Transverse colon (tissue), 4 donors: ENCODE measurements around the gene AATK.

ENCODE experiments used
- EP300 ChIP-seq: sonication (generic); formaldehyde crosslinking; IDR thresholded peaks from one replicate; pipeline ENCODE4 v1.6.1; 2017; ENCODE audit warnings: antibody characterized with exemption, low read depth
- POLR2A ChIP-seq: fragments of 450-650 bp; IDR thresholded peaks from one replicate; pipeline ENCODE4 v1.6.1; 2016; ENCODE audit warnings: antibody characterized with exemption, mild to moderate bottlenecking, moderate library complexity
- POLR2AphosphoS5 ChIP-seq, 3 donors: sonication (generic); formaldehyde crosslinking; IDR thresholded peaks; one replicate each; pipeline ENCODE4 v1.6.1; 2016; ENCODE audit warnings: antibody characterized with exemption in 3 of 3
- TF ChIP-seq, protein P1 (sequence below), 5 experiments: fragments of 200-600 bp in 3 of 5; fragments of 450-650 bp in 2 of 5; sonication (generic) in 3 of 5; IDR thresholded peaks; 1 replicate in 2 of 5; 2 replicates in 3 of 5; pipeline ENCODE4 v1.5.1; 2016 to 2017; ENCODE audit warnings: antibody characterized with exemption in 5 of 5, inconsistent platforms in 3 of 5, mild to moderate bottlenecking in 2 of 5, moderate library complexity in 1 of 5

- TF ChIP-seq, protein P1, sequence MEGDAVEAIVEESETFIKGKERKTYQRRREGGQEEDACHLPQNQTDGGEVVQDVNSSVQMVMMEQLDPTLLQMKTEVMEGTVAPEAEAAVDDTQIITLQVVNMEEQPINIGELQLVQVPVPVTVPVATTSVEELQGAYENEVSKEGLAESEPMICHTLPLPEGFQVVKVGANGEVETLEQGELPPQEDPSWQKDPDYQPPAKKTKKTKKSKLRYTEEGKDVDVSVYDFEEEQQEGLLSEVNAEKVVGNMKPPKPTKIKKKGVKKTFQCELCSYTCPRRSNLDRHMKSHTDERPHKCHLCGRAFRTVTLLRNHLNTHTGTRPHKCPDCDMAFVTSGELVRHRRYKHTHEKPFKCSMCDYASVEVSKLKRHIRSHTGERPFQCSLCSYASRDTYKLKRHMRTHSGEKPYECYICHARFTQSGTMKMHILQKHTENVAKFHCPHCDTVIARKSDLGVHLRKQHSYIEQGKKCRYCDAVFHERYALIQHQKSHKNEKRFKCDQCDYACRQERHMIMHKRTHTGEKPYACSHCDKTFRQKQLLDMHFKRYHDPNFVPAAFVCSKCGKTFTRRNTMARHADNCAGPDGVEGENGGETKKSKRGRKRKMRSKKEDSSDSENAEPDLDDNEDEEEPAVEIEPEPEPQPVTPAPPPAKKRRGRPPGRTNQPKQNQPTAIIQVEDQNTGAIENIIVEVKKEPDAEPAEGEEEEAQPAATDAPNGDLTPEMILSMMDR (IDR thresholded peaks at IDR 0.05): no peak
- TF ChIP-seq POLR2A (no peak), EP300 (no peak), POLR2AphosphoS5 (IDR thresholded peaks at IDR 0.05) (no peak)
These were observed 10.6 kb upstream of the AATK start for GRCh38 chr17:81176666-81177065.
